ENCODE results near the gene UBTD2.

UBTD2 gene

GRCh38 chr5:172172912-172173563 is 110.5 kb downstream of the UBTD2 start:
- no peaks in the 10 kb centered on the region for H3K9me3 ChIP-seq (ENCODE audit: control insufficient read depth in 1 of 2, low read length in 2 of 2)
- H3K9ac ChIP-seq (ENCODE audit: low read depth in 1 of 2, low read length in 2 of 2), result no peak overlapping the region
- peaks cover 25 to 46% of the 10 kb centered on the region in 2 donors for H3K4me1 ChIP-seq (ENCODE audit: control insufficient read depth in 1 of 2, insufficient read depth in 2 of 2, low read length in 2 of 2)
- H3K27ac ChIP-seq (ENCODE audit: low read depth, low read length), result no peak overlapping the region
- peaks cover 0 to 5% of the 10 kb centered on the region in 2 donors for H3K36me3 ChIP-seq (ENCODE audit: control insufficient read depth in 1 of 2, insufficient read depth in 2 of 2, low read length in 2 of 2)
- H3K27me3 ChIP-seq (ENCODE audit: control insufficient read depth in 1 of 2, insufficient read depth in 2 of 2, low read length in 2 of 2), result no peaks in the 10 kb centered on the region
- H3K4me3 ChIP-seq (ENCODE audit: low read depth in 1 of 2, low read length in 2 of 2), result no peak overlapping the region

DNA sequence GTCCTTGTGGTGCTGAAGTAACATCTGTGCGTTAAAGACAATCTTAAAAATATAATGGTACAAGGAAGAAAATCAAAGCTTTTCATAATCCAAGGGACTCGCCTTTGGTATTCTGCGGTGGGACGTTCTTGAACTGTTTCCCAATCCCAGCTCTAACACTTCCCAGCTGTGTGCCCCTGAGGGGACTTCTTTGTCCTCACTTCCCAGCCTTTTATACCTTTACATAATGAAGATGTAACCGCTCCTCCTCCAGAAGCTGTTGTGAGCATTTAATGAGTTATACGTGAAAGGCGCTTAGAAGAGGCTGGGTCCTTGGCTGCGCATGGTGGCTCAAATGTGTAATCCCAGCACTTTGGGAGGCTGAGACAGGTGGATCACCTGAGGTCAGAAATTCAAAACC is 112.4 kb downstream of the UBTD2 start:
- Histone ChIP-seq H3K36me3 (ENCODE audit: control insufficient read depth in 1 of 2, insufficient read depth in 2 of 2, low read length in 2 of 2) (peaks cover 0 to 7% of the 10 kb centered on the region in 2 donors), H3K4me1 (ENCODE audit: control insufficient read depth in 1 of 2, insufficient read depth in 2 of 2, low read length in 2 of 2) (peaks cover 24 to 44% of the 10 kb centered on the region in 2 donors), H3K9me3 (ENCODE audit: control insufficient read depth in 1 of 2, low read length in 2 of 2) (no peaks in the 10 kb centered on the region), H3K27ac (ENCODE audit: low read depth, low read length) (no peak overlapping the region), H3K4me3 (ENCODE audit: low read depth in 1 of 2, low read length in 2 of 2) (no peak overlapping the region), H3K9ac (ENCODE audit: low read depth in 1 of 2, low read length in 2 of 2) (no peak overlapping the region), H3K27me3 (ENCODE audit: control insufficient read depth in 1 of 2, insufficient read depth in 2 of 2, low read length in 2 of 2) (no peaks in the 10 kb centered on the region)

- no peak overlapping the region for H3K4me3 ChIP-seq (ENCODE audit: low read depth in 1 of 2, low read length in 2 of 2)
- H3K9ac ChIP-seq (ENCODE audit: low read depth in 1 of 2, low read length in 2 of 2), result no peak overlapping the region
- peaks cover 22 to 38% of the 10 kb centered on the region in 2 donors for H3K4me1 ChIP-seq (ENCODE audit: control insufficient read depth in 1 of 2, insufficient read depth in 2 of 2, low read length in 2 of 2)
- H3K27me3 ChIP-seq (ENCODE audit: control insufficient read depth in 1 of 2, insufficient read depth in 2 of 2, low read length in 2 of 2), result no peaks in the 10 kb centered on the region
- H3K36me3 ChIP-seq (ENCODE audit: control insufficient read depth in 1 of 2, insufficient read depth in 2 of 2, low read length in 2 of 2), result peaks cover 0 to 8% of the 10 kb centered on the region in 2 donors
- no peaks in the 10 kb centered on the region for H3K9me3 ChIP-seq (ENCODE audit: control insufficient read depth in 1 of 2, low read length in 2 of 2)
- H3K27ac ChIP-seq (ENCODE audit: low read depth, low read length), result no peak overlapping the region
Measured at GRCh38 chr5:172170251-172170701, 113.3 kb downstream of the UBTD2 start.

DNA sequence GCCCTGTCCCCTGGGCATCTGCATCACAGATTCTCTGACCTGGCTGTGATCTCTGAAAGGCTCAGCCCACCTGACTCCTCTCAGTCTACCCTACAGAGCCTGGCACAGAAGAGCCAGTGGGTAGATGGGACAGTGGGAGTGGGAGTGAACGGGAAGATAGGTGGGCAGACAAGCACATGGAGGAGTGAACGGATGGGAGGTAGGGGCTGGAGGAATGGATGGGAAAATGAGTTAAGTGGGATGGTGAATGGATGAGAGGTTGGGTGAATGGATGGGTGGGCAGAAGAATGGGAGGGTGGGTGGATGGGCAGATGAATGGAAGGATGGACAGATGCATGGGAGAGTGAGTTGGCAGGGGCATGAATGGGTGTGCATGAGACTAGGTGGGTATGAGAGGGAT is 114.3 kb downstream of the UBTD2 start:
- H3K27ac ChIP-seq (ENCODE audit: low read depth, low read length), result no peak overlapping the region
- H3K36me3 ChIP-seq (ENCODE audit: control insufficient read depth in 1 of 2, insufficient read depth in 2 of 2, low read length in 2 of 2), result peaks cover 0 to 8% of the 10 kb centered on the region in 2 donors
- H3K4me3 ChIP-seq (ENCODE audit: low read depth in 1 of 2, low read length in 2 of 2), result no peak overlapping the region
- H3K9ac ChIP-seq (ENCODE audit: low read depth in 1 of 2, low read length in 2 of 2), result no peak overlapping the region
- no peaks in the 10 kb centered on the region for H3K9me3 ChIP-seq (ENCODE audit: control insufficient read depth in 1 of 2, low read length in 2 of 2)
- H3K4me1 ChIP-seq (ENCODE audit: control insufficient read depth in 1 of 2, insufficient read depth in 2 of 2, low read length in 2 of 2), result peaks cover 32 to 38% of the 10 kb centered on the region in 2 donors
- no peaks in the 10 kb centered on the region for H3K27me3 ChIP-seq (ENCODE audit: control insufficient read depth in 1 of 2, insufficient read depth in 2 of 2, low read length in 2 of 2)

GRCh38 chr5:172168311-172168710 is 115.3 kb downstream of the UBTD2 start:
- H3K4me1 ChIP-seq (ENCODE audit: control insufficient read depth in 1 of 2, insufficient read depth in 2 of 2, low read length in 2 of 2), result peaks cover 36% of the 10 kb centered on the region in 2 donors
- peaks cover 0 to 8% of the 10 kb centered on the region in 2 donors for H3K36me3 ChIP-seq (ENCODE audit: control insufficient read depth in 1 of 2, insufficient read depth in 2 of 2, low read length in 2 of 2)
- no peaks in the 10 kb centered on the region for H3K9me3 ChIP-seq (ENCODE audit: control insufficient read depth in 1 of 2, low read length in 2 of 2)
- H3K4me3 ChIP-seq (ENCODE audit: low read depth in 1 of 2, low read length in 2 of 2), result no peak overlapping the region
- H3K27me3 ChIP-seq (ENCODE audit: control insufficient read depth in 1 of 2, insufficient read depth in 2 of 2, low read length in 2 of 2), result no peaks in the 10 kb centered on the region
- H3K9ac ChIP-seq (ENCODE audit: low read depth in 1 of 2, low read length in 2 of 2), result no peak overlapping the region
- H3K27ac ChIP-seq (ENCODE audit: low read depth, low read length), result no peak overlapping the region

DNA sequence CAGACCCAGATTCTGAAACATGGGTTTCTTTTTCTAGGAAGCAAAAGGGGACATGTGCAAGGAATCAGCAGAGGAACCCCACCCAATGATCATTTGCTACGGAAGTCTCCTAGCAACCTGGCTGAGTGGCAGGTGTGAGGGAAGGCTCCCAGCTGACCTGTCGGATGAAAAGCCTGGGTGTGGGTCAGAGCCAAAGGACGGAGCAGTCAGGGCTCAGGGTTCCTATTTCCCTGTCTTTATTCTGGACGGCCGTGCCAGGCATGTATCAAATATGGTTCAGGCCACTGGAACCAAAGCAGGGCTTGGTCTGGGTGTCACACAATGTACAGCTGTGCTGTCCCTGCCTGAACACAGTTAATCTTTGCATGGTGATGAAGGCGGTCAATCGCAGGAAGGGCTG is 115.7 kb downstream of the UBTD2 start:
- Histone ChIP-seq H3K9me3 (ENCODE audit: control insufficient read depth in 1 of 2, low read length in 2 of 2) (no peaks in the 10 kb centered on the region), H3K4me3 (ENCODE audit: low read depth in 1 of 2, low read length in 2 of 2) (no peak overlapping the region), H3K4me1 (ENCODE audit: control insufficient read depth in 1 of 2, insufficient read depth in 2 of 2, low read length in 2 of 2) (peaks cover 36 to 37% of the 10 kb centered on the region in 2 donors), H3K9ac (ENCODE audit: low read depth in 1 of 2, low read length in 2 of 2) (no peak overlapping the region), H3K27ac (ENCODE audit: low read depth, low read length) (no peak overlapping the region), H3K27me3 (ENCODE audit: control insufficient read depth in 1 of 2, insufficient read depth in 2 of 2, low read length in 2 of 2) (no peaks in the 10 kb centered on the region), H3K36me3 (ENCODE audit: control insufficient read depth in 1 of 2, insufficient read depth in 2 of 2, low read length in 2 of 2) (peaks cover 0 to 8% of the 10 kb centered on the region in 2 donors)

- Histone ChIP-seq H3K4me1 (ENCODE audit: control insufficient read depth in 1 of 2, insufficient read depth in 2 of 2, low read length in 2 of 2) (peaks cover 37 to 40% of the 10 kb centered on the region in 2 donors), H3K9me3 (ENCODE audit: control insufficient read depth in 1 of 2, low read length in 2 of 2) (no peaks in the 10 kb centered on the region), H3K9ac (ENCODE audit: low read depth in 1 of 2, low read length in 2 of 2) (no peak overlapping the region), H3K4me3 (ENCODE audit: low read depth in 1 of 2, low read length in 2 of 2) (no peak overlapping the region), H3K36me3 (ENCODE audit: control insufficient read depth in 1 of 2, insufficient read depth in 2 of 2, low read length in 2 of 2) (peaks cover 0 to 8% of the 10 kb centered on the region in 2 donors), H3K27ac (ENCODE audit: low read depth, low read length) (no peak overlapping the region), H3K27me3 (ENCODE audit: control insufficient read depth in 1 of 2, insufficient read depth in 2 of 2, low read length in 2 of 2) (no peaks in the 10 kb centered on the region)
Measured at GRCh38 chr5:172166030-172166826, 117.3 kb downstream of the UBTD2 start.

DNA sequence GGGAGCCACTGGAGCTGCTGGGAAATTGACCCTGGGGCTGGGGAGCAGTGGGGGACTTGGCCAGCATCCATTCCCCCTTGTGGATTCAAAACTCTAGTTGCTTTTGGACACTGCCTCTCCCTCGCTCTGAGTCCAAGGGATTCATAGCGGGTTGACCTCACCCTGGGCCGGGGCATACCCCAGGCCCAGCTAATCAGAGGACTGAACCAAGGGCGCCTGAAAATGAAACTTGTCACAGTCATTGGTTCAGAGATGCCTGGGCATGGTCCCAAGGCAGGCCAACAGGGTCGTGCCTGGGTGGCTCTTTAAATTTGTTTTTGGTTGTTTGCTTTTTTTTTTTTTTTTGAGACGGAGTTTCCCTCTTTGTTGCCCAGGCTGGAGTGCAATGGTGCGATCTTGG is 118.1 kb downstream of the UBTD2 start:
- H3K4me1 ChIP-seq (ENCODE audit: control insufficient read depth in 1 of 2, insufficient read depth in 2 of 2, low read length in 2 of 2), result peaks cover 37 to 46% of the 10 kb centered on the region in 2 donors
- H3K27ac ChIP-seq (ENCODE audit: low read depth, low read length), result no peak overlapping the region
- no peak overlapping the region for H3K4me3 ChIP-seq (ENCODE audit: low read depth in 1 of 2, low read length in 2 of 2)
- no peaks in the 10 kb centered on the region for H3K27me3 ChIP-seq (ENCODE audit: control insufficient read depth in 1 of 2, insufficient read depth in 2 of 2, low read length in 2 of 2)
- no peak overlapping the region for H3K9ac ChIP-seq (ENCODE audit: low read depth in 1 of 2, low read length in 2 of 2)
- no peaks in the 10 kb centered on the region for H3K9me3 ChIP-seq (ENCODE audit: control insufficient read depth in 1 of 2, low read length in 2 of 2)
- peaks cover 0 to 6% of the 10 kb centered on the region in 2 donors for H3K36me3 ChIP-seq (ENCODE audit: control insufficient read depth in 1 of 2, insufficient read depth in 2 of 2, low read length in 2 of 2)

GRCh38 chr5:172164769-172165212 is 118.8 kb downstream of the UBTD2 start:
- Histone ChIP-seq H3K4me1 (ENCODE audit: control insufficient read depth in 1 of 2, insufficient read depth in 2 of 2, low read length in 2 of 2) (peaks cover 37 to 46% of the 10 kb centered on the region in 2 donors), H3K36me3 (ENCODE audit: control insufficient read depth in 1 of 2, insufficient read depth in 2 of 2, low read length in 2 of 2) (peaks cover 0 to 3% of the 10 kb centered on the region in 2 donors), H3K27ac (ENCODE audit: low read depth, low read length) (no peak overlapping the region), H3K27me3 (ENCODE audit: control insufficient read depth in 1 of 2, insufficient read depth in 2 of 2, low read length in 2 of 2) (no peaks in the 10 kb centered on the region), H3K9me3 (ENCODE audit: control insufficient read depth in 1 of 2, low read length in 2 of 2) (no peaks in the 10 kb centered on the region), H3K4me3 (ENCODE audit: low read depth in 1 of 2, low read length in 2 of 2) (peak overlapping the region in 1 of 2 donors; percentile 20), H3K9ac (ENCODE audit: low read depth in 1 of 2, low read length in 2 of 2) (no peak overlapping the region)

DNA sequence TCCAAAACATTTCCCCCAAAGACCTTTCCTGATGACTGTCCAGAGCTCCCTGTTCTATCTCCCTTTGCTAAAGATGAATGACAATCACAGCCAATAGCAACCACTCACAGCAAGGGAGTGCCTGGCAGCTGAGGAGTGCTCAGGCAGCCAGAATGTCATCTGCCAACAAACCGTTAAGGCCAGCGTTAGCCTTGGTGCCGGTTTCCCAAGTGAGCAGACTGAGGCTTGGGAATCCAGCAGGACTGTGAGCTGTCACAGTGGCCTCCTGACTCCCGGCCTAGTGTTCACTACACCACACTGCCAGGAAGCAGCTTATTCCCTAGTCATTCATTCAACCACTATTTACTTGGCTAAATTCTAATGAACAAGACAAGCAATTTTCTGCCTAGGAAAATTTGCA is 120.2 kb downstream of the UBTD2 start:
- no peaks in the 10 kb centered on the region for H3K27me3 ChIP-seq (ENCODE audit: control insufficient read depth in 1 of 2, insufficient read depth in 2 of 2, low read length in 2 of 2)
- H3K27ac ChIP-seq (ENCODE audit: low read depth, low read length), result no peak overlapping the region
- no peak overlapping the region for H3K9ac ChIP-seq (ENCODE audit: low read depth in 1 of 2, low read length in 2 of 2)
- H3K36me3 ChIP-seq (ENCODE audit: control insufficient read depth in 1 of 2, insufficient read depth in 2 of 2, low read length in 2 of 2), result peaks cover 0 to 3% of the 10 kb centered on the region in 2 donors
- H3K4me3 ChIP-seq (ENCODE audit: low read depth in 1 of 2, low read length in 2 of 2), result no peak overlapping the region
- H3K9me3 ChIP-seq (ENCODE audit: control insufficient read depth in 1 of 2, low read length in 2 of 2), result no peaks in the 10 kb centered on the region
- H3K4me1 ChIP-seq (ENCODE audit: control insufficient read depth in 1 of 2, insufficient read depth in 2 of 2, low read length in 2 of 2), result peaks cover 36 to 41% of the 10 kb centered on the region in 2 donors

Measured in duodenal mucosa (tissue), 2 donors.